MM.1S (cell line): ENCODE data around the gene EXOSC1.

Experiments
- DNase-seq: peaks from one replicate; pipeline ENCODE4 v3.0.0-alpha.2; 2015
- H2AFZ ChIP-seq: fragments of 300-600 bp; sonication (generic); 2 replicates; pipeline ENCODE4 v1.6.0; 2016; ENCODE audit warnings: antibody characterized with exemption, low read length
- H3F3A ChIP-seq: fragments of 300-600 bp; sonication (generic); 2 replicates; pipeline ENCODE4 v1.6.1; 2016; ENCODE audit warnings: mild to moderate bottlenecking, antibody characterized with exemption, low read length, moderate library complexity, mixed read lengths; ENCODE audit not compliant: insufficient read depth
- H3K27ac ChIP-seq: fragments of 300-600 bp; sonication (generic); 2 replicates; pipeline ENCODE4 v1.5.1; 2016; ENCODE audit warnings: mild to moderate bottlenecking, low read length
- H3K27me3 ChIP-seq: fragments of 300-600 bp; sonication (generic); replicated peaks from 2 replicates; pipeline ENCODE4 v1.6.0; 2016; ENCODE audit warnings: low read length; ENCODE audit not compliant: insufficient read depth
- H3K36me3 ChIP-seq: fragments of 300-600 bp; sonication (generic); replicated peaks from 2 replicates; pipeline ENCODE4 v1.6.1; 2016; ENCODE audit warnings: mild to moderate bottlenecking, low read length, mixed read lengths; ENCODE audit not compliant: insufficient read depth
- H3K4me1 ChIP-seq: fragments of 300-600 bp; sonication (generic); 2 replicates; pipeline ENCODE4 v1.6.1; 2016; ENCODE audit warnings: low read length, mixed read lengths
- H3K4me2 ChIP-seq: fragments of 300-600 bp; sonication (generic); 2 replicates; pipeline ENCODE4 v1.6.0; 2016; ENCODE audit warnings: low read depth, low read length
- H3K4me3 ChIP-seq: fragments of 300-600 bp; sonication (generic); 2 replicates; pipeline ENCODE4 v1.5.1; 2016; ENCODE audit warnings: low read length, mixed read lengths
- H3K79me2 ChIP-seq: fragments of 300-600 bp; sonication (generic); 2 replicates; pipeline ENCODE4 v1.6.1; 2016; ENCODE audit warnings: mixed run types, low read length, mixed read lengths
- H3K9ac ChIP-seq: fragments of 300-600 bp; sonication (generic); 2 replicates; pipeline ENCODE4 v1.6.1; 2016; ENCODE audit warnings: low read length, mixed read lengths
- H3K9me2 ChIP-seq: fragments of 300-600 bp; sonication (generic); replicated peaks from 2 replicates; pipeline ENCODE4 v1.6.1; 2016; ENCODE audit warnings: mild to moderate bottlenecking, low read length, mixed read lengths; ENCODE audit not compliant: insufficient read depth
- H3K9me3 ChIP-seq: fragments of 300-600 bp; sonication (generic); replicated peaks from 2 replicates; pipeline ENCODE4 v1.6.1; 2016; ENCODE audit warnings: mild to moderate bottlenecking, low read length, mixed read lengths; ENCODE audit not compliant: insufficient read depth
- H4K20me1 ChIP-seq: fragments of 300-600 bp; sonication (generic); 2 replicates; pipeline ENCODE4 v1.6.1; 2016; ENCODE audit warnings: mild to moderate bottlenecking, low read length, moderate library complexity, mixed read lengths; ENCODE audit not compliant: insufficient read depth
- CTCF ChIP-seq: fragments of 300-600 bp; sonication (generic); IDR thresholded peaks from 2 replicates; pipeline ENCODE4 v1.5.1; 2016; ENCODE audit warnings: antibody characterized with exemption, low read length, mixed read lengths
- EZH2 ChIP-seq: fragments of 300-600 bp; sonication (generic); optimal IDR thresholded peaks from 2 replicates; pipeline ENCODE3; 2017; ENCODE audit warnings: low read depth, mild to moderate bottlenecking, antibody characterized with exemption, low read length, mixed read lengths
- EZH2phosphoT487 ChIP-seq: fragments of 300-600 bp; sonication (generic); IDR thresholded peaks from 2 replicates; pipeline ENCODE4 v1.6.1; 2018; ENCODE audit warnings: antibody characterized with exemption, low read length

Gene EXOSC1

DNA sequence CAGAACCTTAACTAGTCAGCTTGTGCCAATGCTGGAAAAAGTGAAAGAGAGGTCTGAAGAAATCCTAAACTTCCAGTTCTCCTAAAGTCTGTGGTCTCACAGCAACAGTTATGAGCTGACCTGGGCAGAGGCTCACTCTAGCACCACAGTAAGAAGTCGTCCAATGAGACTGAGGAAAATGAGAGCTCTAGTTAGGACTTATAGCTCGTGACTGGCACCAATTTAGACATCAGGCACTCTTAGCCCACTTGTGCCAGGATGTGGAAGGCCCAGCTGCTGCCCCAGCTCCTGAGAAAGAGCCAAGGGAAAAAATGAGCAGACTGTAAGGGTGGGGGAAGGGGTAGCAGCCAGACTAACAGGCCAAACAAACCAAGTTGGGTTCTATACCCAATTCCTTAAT, 44.8 kb upstream of the EXOSC1 start:
- no peak overlapping the region for H3K27ac ChIP-seq
- H3K4me1 ChIP-seq, result no peaks in the 10 kb centered on the region
- no peaks in the 10 kb centered on the region for H3K36me3 ChIP-seq
- H3F3A ChIP-seq, result no peaks in the 10 kb centered on the region; the same call in 1 of the 2 replicates
- H3K9me3 ChIP-seq, result no peaks in the 10 kb centered on the region
- TF ChIP-seq CTCF (no peak), EZH2 (no peak), EZH2phosphoT487 (no peak)
- H3K9me2 ChIP-seq, result no peaks in the 10 kb centered on the region
- no peak overlapping the region for H3K9ac ChIP-seq
- DNase-seq, result no peak
- peaks cover 13% of the 10 kb centered on the region; the same call in 1 of the 2 replicates for H4K20me1 ChIP-seq
- no peak overlapping the region for H2AFZ ChIP-seq
- no peak overlapping the region for H3K4me3 ChIP-seq
- peaks cover 97% of the 10 kb centered on the region for H3K79me2 ChIP-seq
- no peak overlapping the region for H3K4me2 ChIP-seq
- no peaks in the 10 kb centered on the region for H3K27me3 ChIP-seq

DNA sequence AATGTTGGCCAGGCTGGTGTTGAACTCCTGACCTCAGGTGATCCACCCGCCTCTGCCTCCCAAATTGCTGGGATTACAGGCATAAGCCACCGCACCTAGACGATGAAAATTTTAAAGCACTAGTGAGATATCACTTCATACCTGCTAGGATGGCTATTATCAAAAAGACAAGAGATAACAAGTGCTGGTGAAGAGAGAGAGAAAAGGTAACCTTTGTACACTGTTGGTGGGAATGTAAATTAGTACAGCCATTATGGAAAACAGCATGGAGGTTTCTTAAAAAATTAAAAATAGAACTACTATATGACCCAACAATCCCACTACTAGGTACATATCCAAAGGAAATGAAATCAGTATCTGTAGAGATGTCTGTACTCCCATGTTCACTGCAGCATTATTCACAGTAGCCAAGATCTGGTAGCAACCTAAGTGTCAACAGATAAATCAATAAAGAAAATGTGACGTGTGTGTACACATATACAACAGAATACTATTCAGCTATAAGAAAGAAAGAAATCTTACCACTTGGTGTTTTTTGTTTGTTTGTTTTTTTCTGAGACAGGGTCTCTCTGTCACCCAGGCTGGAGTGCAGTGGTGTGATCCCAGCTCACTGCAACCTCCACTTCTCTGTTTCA, 40.0 kb upstream of the EXOSC1 start:
- Histone ChIP-seq H4K20me1 (peaks cover 5% of the 10 kb centered on the region; the same call in 1 of the 2 replicates), H3K9me3 (no peaks in the 10 kb centered on the region), H3K4me3 (no peak overlapping the region), H3K36me3 (no peaks in the 10 kb centered on the region), H3K79me2 (peaks cover 79% of the 10 kb centered on the region), H3K27ac (no peak overlapping the region), H3F3A (no peaks in the 10 kb centered on the region; the same call in 1 of the 2 replicates), H3K9me2 (no peaks in the 10 kb centered on the region), H3K27me3 (no peaks in the 10 kb centered on the region), H3K4me1 (no peaks in the 10 kb centered on the region), H2AFZ (no peak overlapping the region), H3K4me2 (no peak overlapping the region), H3K9ac (no peak overlapping the region)
- DNase-seq, result no peak
- no peak for TF ChIP-seq EZH2phosphoT487
- TF ChIP-seq EZH2, result no peak
- no peak for TF ChIP-seq CTCF

GRCh38 chr10:97483921-97484320, 38.1 kb upstream of the EXOSC1 start:
- no peaks in the 10 kb centered on the region for H3K4me1 ChIP-seq
- H3K79me2 ChIP-seq, result peaks cover 66% of the 10 kb centered on the region
- H3K9me3 ChIP-seq, result no peaks in the 10 kb centered on the region
- H2AFZ ChIP-seq, result no peak overlapping the region
- H4K20me1 ChIP-seq, result peaks cover 5% of the 10 kb centered on the region; the same call in 1 of the 2 replicates
- H3K4me3 ChIP-seq, result no peak overlapping the region
- DNase-seq, result no peak
- H3K9ac ChIP-seq, result no peak overlapping the region
- H3F3A ChIP-seq, result no peaks in the 10 kb centered on the region
- H3K36me3 ChIP-seq, result no peaks in the 10 kb centered on the region
- H3K27me3 ChIP-seq, result no peaks in the 10 kb centered on the region
- no peaks in the 10 kb centered on the region for H3K9me2 ChIP-seq
- H3K27ac ChIP-seq, result no peak overlapping the region
- H3K4me2 ChIP-seq, result no peak overlapping the region
- TF ChIP-seq EZH2phosphoT487 (no peak), CTCF (no peak), EZH2 (no peak)
